HG03039 (cell line): ENCODE results near the gene SIGLEC14.
"Not testable (repeated sequence)": the region's sequence is repeated elsewhere in the genome, so short reads cannot be mapped to it uniquely, and the experiment has no call there.

Experiments
- ATAC-seq: cut with Tn5 transposase; IDR thresholded peaks from one replicate; pipeline ENCODE4 v1.9.1; 2021; ENCODE audit warnings: mild to moderate bottlenecking, moderate library complexity; ENCODE audit not compliant: unreplicated experiment

Gene SIGLEC14, protein sequence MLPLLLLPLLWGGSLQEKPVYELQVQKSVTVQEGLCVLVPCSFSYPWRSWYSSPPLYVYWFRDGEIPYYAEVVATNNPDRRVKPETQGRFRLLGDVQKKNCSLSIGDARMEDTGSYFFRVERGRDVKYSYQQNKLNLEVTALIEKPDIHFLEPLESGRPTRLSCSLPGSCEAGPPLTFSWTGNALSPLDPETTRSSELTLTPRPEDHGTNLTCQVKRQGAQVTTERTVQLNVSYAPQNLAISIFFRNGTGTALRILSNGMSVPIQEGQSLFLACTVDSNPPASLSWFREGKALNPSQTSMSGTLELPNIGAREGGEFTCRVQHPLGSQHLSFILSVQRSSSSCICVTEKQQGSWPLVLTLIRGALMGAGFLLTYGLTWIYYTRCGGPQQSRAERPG

DNA sequence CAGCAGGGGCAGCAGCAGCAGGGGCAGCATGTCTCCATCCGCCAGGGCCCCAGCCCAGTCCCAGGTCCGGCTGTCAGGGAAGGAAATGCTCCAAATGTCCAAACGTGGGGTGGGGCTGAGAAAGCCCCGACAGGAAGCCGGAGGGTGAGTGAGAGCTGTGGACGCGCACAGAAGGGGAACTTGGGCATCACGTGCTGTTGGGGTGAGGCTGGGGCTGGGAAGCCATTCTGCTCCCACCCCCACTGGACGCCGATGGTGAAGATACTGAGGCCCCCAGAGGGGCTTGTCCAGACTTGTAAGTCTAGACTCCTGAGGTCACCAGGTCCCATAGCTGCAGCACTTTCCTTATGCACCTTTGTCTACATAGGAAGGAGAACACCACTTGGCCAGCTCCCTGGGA is at the start of gene SIGLEC14:
Gene SIGLEC14, minus strand, starts transcription at position 96 of the 400 bp plus-strand sequence. Its CDS starts 66 bp downstream, at position 30.
- not testable (repeated sequence) for ATAC-seq

DNA sequence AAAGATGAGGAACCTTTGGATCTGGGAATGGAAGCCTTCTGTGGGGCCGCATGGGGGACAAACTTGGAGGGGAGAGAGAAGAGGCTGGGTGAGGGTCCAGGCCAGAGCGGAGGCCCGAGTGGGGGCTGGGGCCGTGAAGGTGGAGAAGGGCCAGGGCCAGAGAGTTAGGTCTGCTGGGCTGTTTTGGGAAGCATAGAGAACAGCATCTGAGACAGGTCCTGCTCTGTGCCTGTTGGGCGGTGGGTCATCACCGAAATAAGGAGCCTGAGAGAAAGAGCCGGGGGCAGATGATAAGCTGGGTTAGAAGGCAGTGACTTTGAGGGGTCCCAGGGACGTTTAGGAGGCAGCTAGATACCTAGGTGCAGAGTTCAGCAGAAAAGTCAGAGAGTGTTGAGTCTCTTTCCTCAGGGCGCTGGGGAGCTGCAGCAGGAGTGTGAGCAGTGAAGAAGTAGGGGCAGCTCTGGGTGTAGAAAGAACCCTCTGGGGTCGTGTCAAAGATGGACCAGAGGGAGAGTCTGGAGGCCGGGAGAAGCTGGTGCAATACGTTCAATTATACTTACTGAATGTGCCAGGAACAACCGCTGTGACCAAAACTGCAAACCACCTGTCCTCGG is 49.2 kb upstream of the SIGLEC14 start:
- no peak for ATAC-seq

DNA sequence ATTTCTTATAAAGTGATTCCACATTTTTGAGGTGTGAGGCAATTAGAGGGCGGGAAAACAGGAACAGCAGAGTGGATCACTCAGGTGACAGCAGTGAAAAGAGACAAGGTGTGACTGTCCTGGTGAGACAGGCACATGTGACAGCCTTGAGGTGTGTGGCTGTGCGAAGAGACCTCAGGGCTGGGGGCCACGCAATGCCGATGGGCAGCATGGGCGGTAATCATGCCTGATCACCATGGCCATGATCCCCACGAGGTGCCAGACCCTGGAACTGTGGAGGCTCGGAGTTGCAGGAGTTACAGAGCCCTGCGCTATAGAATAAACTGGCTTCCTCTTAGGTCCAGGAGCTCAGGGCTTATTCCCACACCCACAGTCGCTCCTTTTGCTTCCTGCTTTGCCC is 48.5 kb upstream of the SIGLEC14 start:
- no peak for ATAC-seq

- ATAC-seq = no peak
These were observed 47.9 kb upstream of the SIGLEC14 start for GRCh38 chr19:51694318-51695085.

DNA sequence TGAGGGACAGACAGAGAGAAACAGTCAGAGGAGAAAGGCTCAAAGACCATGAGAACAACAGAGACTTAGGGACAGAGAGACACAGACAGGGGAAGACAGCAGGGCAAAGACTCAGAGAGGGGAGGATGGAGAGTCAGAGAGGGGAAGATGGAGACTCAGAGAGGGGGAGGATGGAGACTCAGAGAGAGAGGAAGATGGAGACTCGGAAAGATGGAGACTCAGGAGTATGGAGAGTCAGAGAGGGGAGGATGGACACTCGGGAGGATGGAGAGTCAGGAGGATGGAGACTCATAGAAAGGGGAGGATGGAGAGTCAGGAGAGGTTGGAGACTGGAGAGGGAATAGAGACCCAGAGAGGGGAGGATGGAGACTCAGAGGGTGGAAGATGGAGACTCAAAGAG is 47.2 kb upstream of the SIGLEC14 start:
- ATAC-seq = no peak

GRCh38 chr19:51693260-51693659 is 46.6 kb upstream of the SIGLEC14 start, which contains the start of gene SPACA6:
Gene SPACA6, plus strand, starts transcription at chr19:51693330. Its CDS starts 197 bp downstream, at chr19:51693527.
- no peak for ATAC-seq

GRCh38 chr19:51692468-51692867 is 45.8 kb upstream of the SIGLEC14 start:
- no peak for ATAC-seq

DNA sequence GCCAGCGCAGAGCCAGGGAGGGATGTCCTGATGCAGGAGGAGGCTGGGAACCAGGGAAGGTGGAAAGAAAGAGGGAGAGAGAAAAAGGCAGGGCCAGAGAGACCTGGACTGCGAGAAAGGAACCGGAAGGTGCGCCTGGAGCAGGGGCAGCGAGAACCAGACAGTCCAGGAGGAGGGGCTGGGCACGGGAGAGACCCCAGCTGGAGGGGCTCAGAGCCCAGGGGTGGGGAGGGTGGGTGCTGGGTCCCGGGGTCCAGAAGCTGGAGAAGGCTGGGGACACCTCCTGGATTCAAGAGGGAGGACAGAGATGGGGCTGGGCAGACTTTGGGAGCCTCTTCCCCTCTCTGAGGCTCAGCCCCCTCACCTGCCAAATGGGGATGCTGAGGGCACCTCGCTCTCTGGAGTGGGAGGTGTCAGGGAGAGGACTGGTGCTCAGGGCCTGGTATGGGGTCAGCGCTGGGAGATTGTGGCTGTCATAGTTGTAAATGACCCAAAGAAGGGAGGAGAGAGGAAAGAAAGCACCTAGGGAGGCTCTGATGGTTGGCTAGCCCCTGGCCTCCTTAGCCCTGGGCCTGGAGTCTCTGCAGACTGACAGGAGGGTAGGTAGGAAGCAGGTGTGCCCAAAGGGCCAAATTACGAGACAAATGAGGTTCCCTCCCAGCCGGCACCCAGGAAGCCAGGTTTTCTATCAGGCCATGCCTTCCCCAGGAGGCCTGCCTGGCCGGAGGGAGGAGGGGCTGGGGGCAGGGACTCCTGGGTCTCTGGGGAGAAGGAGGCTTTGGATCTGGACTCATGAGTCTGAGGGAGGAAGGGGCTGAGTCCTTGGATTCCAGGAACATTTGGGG is 45.2 kb upstream of the SIGLEC14 start:
- no peak for ATAC-seq

DNA sequence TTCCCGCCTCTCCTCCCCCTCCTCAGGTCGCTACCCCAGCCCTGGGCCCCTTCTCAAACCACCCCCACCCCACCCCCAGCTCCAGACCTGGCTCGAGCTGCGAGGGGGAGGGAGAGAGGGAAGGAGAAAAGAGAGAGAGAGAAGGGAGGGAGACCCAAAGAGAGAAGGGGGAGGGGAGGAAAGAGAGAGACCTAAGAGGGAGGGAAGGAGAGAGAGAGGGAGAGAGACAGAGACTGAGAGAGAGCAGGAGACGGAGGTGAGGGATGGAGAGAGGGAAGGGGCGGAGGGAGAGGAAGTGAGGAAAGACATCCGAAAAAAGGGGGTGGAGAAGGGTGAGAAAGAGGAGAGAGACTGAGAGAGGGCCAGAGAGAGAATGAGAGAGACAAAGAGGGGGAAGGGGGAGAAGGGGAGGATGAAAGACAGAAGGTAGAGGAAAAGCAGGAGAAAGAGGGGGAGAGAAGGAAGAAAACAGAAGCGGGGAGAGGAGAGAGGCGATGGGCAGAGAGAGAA is 44.5 kb upstream of the SIGLEC14 start:
- ATAC-seq = no peak

DNA sequence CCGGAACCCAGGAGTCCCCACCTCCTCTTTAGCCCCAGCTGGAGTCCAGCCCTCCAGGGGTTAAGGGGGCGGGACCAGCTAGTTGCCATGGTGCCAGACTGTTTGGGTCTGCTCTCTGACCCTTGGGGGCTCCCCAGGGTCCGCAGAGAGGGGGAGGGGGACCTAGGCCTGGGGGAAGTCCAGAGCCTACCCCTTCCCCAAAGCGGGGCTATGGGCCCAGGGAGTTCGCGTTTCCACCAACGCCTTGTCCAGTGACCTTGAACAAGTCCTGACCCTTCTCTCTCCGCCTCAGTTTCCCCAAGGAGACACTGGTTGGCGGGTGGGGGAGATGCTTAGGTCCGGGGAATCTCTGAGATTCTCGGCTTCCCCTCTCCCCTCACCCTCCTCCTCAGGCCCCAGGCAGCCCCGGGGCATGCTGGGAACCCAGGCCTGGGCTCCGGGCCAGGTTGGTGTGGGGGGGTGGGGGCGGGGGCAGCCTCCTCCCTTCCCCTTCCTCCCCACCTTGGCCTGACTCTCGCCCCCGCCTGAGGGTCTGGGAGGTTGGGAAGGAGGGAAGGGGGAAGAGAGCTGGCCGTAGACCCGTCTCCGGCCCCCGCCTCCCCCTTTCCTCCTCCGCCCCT is 43.9 kb upstream of the SIGLEC14 start:
- ATAC-seq = no peak

GRCh38 chr19:51689751-51690453 is 43.3 kb upstream of the SIGLEC14 start:
- ATAC-seq = no peak

DNA sequence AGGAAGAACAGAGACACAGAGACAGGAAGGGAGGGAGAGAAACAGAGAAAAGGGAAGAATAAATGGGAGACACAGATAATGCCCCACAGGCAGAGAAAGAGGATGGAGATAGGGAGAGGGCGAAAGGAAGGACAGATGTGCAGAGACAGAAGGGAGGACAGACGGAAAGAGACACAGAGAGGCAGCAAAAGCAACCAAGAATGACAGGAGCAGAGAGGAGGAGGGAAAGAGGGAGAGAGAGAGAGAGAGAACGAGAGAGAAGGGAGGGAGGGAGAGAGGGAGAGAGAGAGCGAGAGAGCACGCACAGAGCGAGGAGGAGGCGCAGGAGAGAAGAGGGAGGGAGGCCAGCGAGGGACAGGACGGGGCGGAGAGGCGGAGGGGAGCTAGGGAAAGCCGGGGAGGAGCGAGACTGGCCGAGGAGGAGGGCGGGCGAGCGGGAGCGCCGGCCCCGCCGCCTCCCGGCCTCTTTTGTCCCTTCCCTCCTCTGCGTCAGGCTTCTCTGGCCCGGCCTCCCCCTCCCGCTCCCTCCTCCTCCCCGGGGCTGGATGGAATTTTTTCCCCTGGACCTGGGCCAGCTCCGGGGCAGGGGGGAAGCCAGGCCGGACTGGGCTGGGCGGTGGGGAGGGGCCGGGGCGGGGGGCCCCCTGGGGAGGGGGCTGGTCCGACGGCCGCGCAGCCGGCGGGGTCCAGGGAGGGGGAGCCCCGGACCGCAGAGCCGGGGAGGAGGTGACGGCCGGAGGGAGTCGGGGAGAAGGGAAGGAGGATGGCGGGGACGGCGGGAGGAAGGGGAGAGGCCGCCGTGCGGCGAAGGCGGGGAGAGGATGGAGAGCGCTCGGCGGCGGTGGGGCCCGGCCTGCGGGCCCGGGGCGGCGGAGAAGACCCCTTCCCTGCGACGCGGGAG is 42.3 kb upstream of the SIGLEC14 start:
- ATAC-seq = no peak

GRCh38 chr19:51687791-51688670 is 41.4 kb upstream of the SIGLEC14 start:
- no peak for ATAC-seq

DNA sequence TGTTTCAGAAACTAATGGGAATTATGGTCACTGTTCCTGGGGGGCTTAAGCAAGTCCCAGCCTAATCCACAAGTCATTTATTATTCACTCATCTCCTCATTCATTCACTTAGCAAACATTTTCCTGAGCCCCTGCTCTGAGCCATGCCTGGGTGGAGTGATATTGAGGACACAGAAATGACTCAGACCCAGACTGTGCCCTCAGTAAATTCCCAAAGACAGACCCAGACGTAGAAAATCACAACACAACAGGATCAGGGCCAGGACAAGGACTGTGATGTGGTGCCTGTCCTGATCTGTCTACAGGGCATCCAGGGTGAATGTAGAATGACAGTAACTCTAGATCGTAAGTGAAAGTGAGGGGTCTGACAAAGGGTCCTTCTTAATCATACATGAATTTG is 39.5 kb upstream of the SIGLEC14 start:
- ATAC-seq = no peak

DNA sequence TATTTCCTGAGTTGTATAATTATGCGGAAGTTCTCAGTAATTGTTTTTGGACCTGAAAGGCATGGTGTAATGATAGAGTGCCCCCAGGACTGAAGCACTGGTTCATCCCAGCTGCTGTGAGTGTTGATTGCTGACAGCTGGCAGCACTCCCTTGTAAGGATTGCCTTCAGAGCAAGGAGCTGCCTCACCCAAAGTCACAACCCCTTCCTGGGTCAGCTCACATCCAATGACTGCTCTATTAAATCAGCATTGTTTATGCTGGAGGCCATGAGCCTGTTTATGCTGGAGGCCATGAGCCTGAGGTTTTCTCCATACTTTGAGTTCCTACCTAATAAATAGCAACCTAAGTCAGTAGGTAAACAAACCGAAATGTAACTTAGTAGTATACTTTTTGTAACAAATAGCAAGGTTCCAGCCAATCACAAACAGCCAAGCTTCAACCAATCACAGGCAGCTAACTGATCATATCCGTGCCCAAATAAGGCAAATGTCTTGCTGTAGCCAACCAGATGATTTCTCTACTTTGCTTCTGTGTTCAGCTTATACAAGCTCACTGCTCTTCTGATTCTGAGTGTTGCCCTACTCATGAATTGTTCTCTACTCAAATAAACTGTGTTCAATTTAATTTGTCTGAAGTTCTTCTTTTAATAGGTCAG is 34.8 kb upstream of the SIGLEC14 start:
- no peak for ATAC-seq

- no peak for ATAC-seq
These were observed 33.8 kb upstream of the SIGLEC14 start for GRCh38 chr19:51680474-51680873.

DNA sequence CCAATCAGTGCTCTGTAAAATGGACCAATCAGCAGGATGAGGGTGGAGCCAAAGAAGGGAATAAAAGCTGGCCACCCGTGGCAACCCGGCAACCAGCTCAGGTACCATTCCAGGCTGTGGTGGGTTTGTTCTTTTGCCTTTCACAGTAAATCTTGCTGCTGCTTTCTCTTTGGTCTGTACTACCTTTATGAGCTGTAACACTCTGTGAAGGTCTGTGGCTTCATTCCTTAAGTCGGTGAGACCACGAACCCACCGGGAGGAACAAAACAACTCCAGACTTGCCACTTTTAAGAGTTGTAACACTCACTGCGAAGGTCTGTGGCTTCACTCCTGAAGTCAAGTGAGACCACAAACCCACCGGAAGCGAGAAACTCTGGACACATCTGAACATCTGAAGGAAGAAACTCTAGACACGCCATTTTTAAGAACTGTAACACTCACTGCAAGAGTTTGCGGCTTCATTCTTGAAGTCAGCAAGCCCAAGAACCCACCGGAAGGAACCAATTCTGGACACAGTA is 30.0 kb upstream of the SIGLEC14 start:
- no peak for ATAC-seq
